HL-60 (cell line): ENCODE results near the gene BMERB1.

Experiments
- CTCF ChIP-seq: IDR thresholded peaks from one replicate; pipeline ENCODE4 v1.5.1; 2011; ENCODE audit warnings: low read length, control low read depth, inconsistent platforms; ENCODE audit not compliant: insufficient read depth
- GABPA ChIP-seq: IDR thresholded peaks from 2 replicates; pipeline ENCODE4 v1.6.1; 2012; ENCODE audit warnings: low read depth
- POLR2AphosphoS5 ChIP-seq: IDR thresholded peaks from 2 replicates; pipeline ENCODE4 v1.6.1; 2012; ENCODE audit warnings: low read depth
- REST ChIP-seq: IDR thresholded peaks from 2 replicates; pipeline ENCODE4 v1.6.1; 2012; ENCODE audit warnings: low read depth; ENCODE audit not compliant: insufficient replicate concordance
- SPI1 ChIP-seq: IDR thresholded peaks from 2 replicates; pipeline ENCODE4 v1.6.1; 2012; ENCODE audit warnings: low read depth, mild to moderate bottlenecking, borderline replicate concordance

- TF ChIP-seq CTCF (no peak), GABPA (no peak), POLR2AphosphoS5 (no peak), REST (no peak), SPI1 (no peak)
Measured at GRCh38 chr16:15575293-15576049, 141.1 kb downstream of the BMERB1 start.
